Keratinocyte (primary cell): ENCODE measurements around the gene TNS1. TPM values are rescaled to one million over a fixed set of nuclear protein-coding genes. Genes with fewer than 3 reads are reported as not detected.

ENCODE experiments used
- DNase-seq: peaks from one replicate; pipeline ENCODE4 v3.0.0-alpha.2; 2011; ENCODE audit warnings: low read depth, missing footprints, low spot score
- FAIRE-seq: peaks from 2 replicates; lab custom pipeline; 2011; peaks lifted over from hg19 to GRCh38; lab: Jason Lieb, UNC
- H2AFZ ChIP-seq: 2 replicates; pipeline ENCODE4 v1.6.0; 2012; ENCODE audit warnings: low read length, control low read depth, inconsistent platforms; ENCODE audit not compliant: control insufficient read depth
- H3K27ac ChIP-seq: 2 replicates; pipeline ENCODE4 v1.5.1; 2011; ENCODE audit warnings: low read length; ENCODE audit not compliant: control insufficient read depth, insufficient read depth
- H3K27me3 ChIP-seq: 3 replicates; pipeline ENCODE4 v1.6.0; 2011; ENCODE audit warnings: low read length; ENCODE audit not compliant: control insufficient read depth, insufficient read depth; ENCODE audit errors: extremely low read depth
- H3K36me3 ChIP-seq, 2 experiments: 2 replicates in 1 of 2; 3 replicates in 1 of 2; pipeline ENCODE4 v1.5.1; 2011; ENCODE audit warnings: low read length in 2 of 2, mild to moderate bottlenecking in 1 of 2; ENCODE audit not compliant: control insufficient read depth in 2 of 2, insufficient read depth in 2 of 2; ENCODE audit errors: extremely low read depth in 1 of 2
- H3K4me1 ChIP-seq: 3 replicates; pipeline ENCODE4 v1.5.1; 2011; ENCODE audit warnings: low read length; ENCODE audit not compliant: control insufficient read depth, insufficient read depth; ENCODE audit errors: extremely low read depth
- H3K4me2 ChIP-seq: 3 replicates; pipeline ENCODE4 v1.6.0; 2011; ENCODE audit warnings: low read depth, low read length; ENCODE audit not compliant: control insufficient read depth, insufficient read depth; ENCODE audit errors: extremely low read depth
- H3K4me3 ChIP-seq, 3 experiments: fragments of 200-600 bp in 1 of 3; sonication (generic) in 1 of 3; 2 replicates in 2 of 3; 3 replicates in 1 of 3; pipeline ENCODE4 v1.5.1; 2011 to 2016; ENCODE audit warnings: low read length in 3 of 3, mild to moderate bottlenecking in 3 of 3, control low read depth in 2 of 3, inconsistent platforms in 1 of 3, low read depth in 1 of 3, mixed read lengths in 1 of 3, mixed run types in 1 of 3, moderate library complexity in 1 of 3; ENCODE audit not compliant: control insufficient read depth in 2 of 3, insufficient read depth in 2 of 3; ENCODE audit errors: extremely low read depth in 1 of 3
- H3K79me2 ChIP-seq: 2 replicates; pipeline ENCODE4 v1.6.0; 2012; ENCODE audit warnings: low read length; ENCODE audit not compliant: control insufficient read depth, insufficient read depth
- H3K9ac ChIP-seq: 3 replicates; pipeline ENCODE4 v1.6.0; 2011; ENCODE audit warnings: low read length; ENCODE audit not compliant: control insufficient read depth, insufficient read depth; ENCODE audit errors: extremely low read depth
- H3K9me1 ChIP-seq: 3 replicates; pipeline ENCODE4 v1.6.0; 2011; ENCODE audit warnings: low read length; ENCODE audit not compliant: control insufficient read depth, insufficient read depth; ENCODE audit errors: extremely low read depth
- H3K9me3 ChIP-seq: 2 replicates; pipeline ENCODE4 v1.5.1; 2012; ENCODE audit warnings: low read depth, low read length; ENCODE audit not compliant: control insufficient read depth
- H4K20me1 ChIP-seq: 3 replicates; pipeline ENCODE4 v1.6.0; 2011; ENCODE audit warnings: low read length; ENCODE audit not compliant: control insufficient read depth, insufficient read depth; ENCODE audit errors: extremely low read depth
- EZH2 ChIP-seq: IDR thresholded peaks from one replicate; pipeline ENCODE4 v1.6.1; 2012; ENCODE audit warnings: inconsistent platforms, mild to moderate bottlenecking, low read length, moderate library complexity
- dilution Hi-C: fragments of 300-500 bp; cut with MboI; formaldehyde crosslinking; loops from one replicate; pipeline ENCODE4 v1.7.0; 2020; ENCODE audit warnings: low sequenced_read_pairs; ENCODE audit not compliant: extremely low pct_ligation_motif_present
- polyA plus RNA-seq, 5 experiments: library from polyadenylated mRNA; depleted of rRNA in 3 of 5; stranded (reverse) in 3 of 5; stranded (forward) in 1 of 5; unstranded in 1 of 5; fragments of >200 nt; gene quantifications; 1 replicate in 1 of 5; 2 replicates in 3 of 5; 3 replicates in 1 of 5; pipeline versions ENCODE4 v1.2.1 to v1.2.3, GENCODE V29; 2011 to 2012; ENCODE audit warnings: missing spikeins in 2 of 5, low read depth in 1 of 5, low replicate concordance in 1 of 5
- TF ChIP-seq, protein P1 (sequence below), 3 experiments: IDR thresholded peaks in 1 of 3; conservative IDR thresholded peaks in 1 of 3; optimal IDR thresholded peaks in 1 of 3; 2 replicates in 2 of 3; 3 replicates in 1 of 3; pipeline versions ENCODE3 to v1.5.1; 2011; ENCODE audit warnings: low read length in 3 of 3, mild to moderate bottlenecking in 3 of 3, moderate library complexity in 2 of 3, control low read depth in 1 of 3, inconsistent platforms in 1 of 3; ENCODE audit not compliant: insufficient read depth in 2 of 3; ENCODE audit errors: extremely low read depth in 1 of 3

The TNS1 gene
- polyA plus RNA-seq, 1 donor (not counting 4 experiments of a cell fraction or from before 2014, with no cell fraction given): 2.5 TPM

DNA sequence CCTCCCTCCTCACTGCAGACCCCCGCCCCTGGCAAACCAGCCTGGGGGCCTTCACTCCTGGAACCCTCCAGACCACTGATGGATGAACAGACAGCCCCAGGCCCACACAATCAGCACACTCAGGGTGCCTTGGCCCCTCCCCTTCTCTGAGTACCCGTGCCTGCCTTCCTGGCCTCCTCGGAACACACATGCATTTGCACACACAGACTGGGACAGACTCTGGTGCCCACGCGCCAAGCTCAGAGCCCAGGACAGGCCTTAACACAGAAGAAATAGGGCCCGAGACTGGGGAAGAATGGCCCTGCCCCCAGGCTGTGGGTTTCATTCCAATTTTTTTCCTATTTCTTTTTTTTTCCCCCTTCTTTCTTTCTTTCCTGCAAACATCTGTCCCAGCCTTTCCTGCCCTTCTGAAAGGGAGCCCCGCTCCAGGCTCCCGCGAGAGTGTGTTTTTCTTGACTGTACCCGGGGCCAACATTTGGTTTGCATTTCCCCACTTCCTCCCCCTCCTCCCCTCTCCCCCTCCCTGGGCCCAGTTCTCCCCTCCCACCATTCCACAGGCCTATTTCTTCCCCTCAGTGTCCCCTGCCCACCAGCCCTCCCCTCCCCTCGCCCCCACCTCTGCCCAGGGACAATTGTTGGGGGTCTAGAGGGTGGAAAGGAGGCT, 618 bp upstream of the TNS1 start:
- no peak for FAIRE-seq
- no peaks in the 10 kb centered on the region for H4K20me1 ChIP-seq
- H3K9me1 ChIP-seq: no peaks in the 10 kb centered on the region
- H2AFZ ChIP-seq: no peak overlapping the region
- H3K27me3 ChIP-seq: peaks cover 13% of the 10 kb centered on the region
- TF ChIP-seq EZH2: no peak
- TF ChIP-seq, protein P1, sequence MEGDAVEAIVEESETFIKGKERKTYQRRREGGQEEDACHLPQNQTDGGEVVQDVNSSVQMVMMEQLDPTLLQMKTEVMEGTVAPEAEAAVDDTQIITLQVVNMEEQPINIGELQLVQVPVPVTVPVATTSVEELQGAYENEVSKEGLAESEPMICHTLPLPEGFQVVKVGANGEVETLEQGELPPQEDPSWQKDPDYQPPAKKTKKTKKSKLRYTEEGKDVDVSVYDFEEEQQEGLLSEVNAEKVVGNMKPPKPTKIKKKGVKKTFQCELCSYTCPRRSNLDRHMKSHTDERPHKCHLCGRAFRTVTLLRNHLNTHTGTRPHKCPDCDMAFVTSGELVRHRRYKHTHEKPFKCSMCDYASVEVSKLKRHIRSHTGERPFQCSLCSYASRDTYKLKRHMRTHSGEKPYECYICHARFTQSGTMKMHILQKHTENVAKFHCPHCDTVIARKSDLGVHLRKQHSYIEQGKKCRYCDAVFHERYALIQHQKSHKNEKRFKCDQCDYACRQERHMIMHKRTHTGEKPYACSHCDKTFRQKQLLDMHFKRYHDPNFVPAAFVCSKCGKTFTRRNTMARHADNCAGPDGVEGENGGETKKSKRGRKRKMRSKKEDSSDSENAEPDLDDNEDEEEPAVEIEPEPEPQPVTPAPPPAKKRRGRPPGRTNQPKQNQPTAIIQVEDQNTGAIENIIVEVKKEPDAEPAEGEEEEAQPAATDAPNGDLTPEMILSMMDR (optimal IDR thresholded peaks at IDR 0.05 in 1 of 3, IDR thresholded peaks at IDR 0.05 in 1 of 3, conservative IDR thresholded peaks at IDR 0.05 in 1 of 3; ENCODE audit: extremely low read depth in 1 of 3, insufficient read depth in 2 of 3, low read length in 3 of 3): no peak
- H3K4me3 ChIP-seq: no peak overlapping the region
- H3K9ac ChIP-seq: no peak overlapping the region
- H3K4me1 ChIP-seq: peaks cover 40% of the 10 kb centered on the region
- H3K9me3 ChIP-seq: no peaks in the 10 kb centered on the region
- H3K27ac ChIP-seq: no peak overlapping the region
- no peak for DNase-seq
- H3K4me2 ChIP-seq: no peak overlapping the region
- H3K36me3 ChIP-seq: no peaks in the 10 kb centered on the region
- dilution Hi-C loops: no loop called here
- H3K79me2 ChIP-seq: no peaks in the 10 kb centered on the region

DNA sequence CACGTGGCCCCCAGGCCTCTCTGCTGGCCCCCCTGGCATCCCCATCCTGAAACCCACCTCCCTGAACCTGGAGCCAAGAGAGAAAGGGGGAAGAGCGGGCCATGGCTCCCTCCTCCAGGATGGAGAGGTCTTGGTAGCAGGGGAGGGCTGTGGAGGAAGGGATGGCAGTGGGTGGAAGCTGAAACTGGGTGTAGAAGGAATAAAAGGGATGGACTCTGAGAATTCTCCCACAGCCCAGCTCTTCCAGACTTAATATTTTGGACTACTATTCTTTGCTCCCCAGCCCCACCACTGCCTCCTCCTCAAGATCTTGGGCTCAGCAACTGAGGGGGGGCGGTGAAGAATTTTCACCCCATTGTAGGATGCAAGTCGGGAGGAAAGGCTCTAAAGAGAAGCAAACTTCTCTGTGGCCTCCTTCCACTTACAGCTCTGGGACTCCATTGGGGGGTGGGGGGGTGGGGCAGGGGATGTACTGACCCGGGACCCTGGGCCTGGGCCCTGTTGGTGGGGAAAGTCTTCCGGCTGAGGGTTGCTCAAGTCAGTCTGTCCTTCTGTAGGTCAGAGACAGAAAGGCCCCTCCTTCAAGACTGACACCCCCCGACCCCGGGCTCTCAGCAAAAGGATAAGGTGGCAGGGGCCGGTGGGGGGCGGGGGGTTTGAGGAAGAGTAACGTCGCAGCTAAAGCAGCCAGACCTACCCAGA, 501 bp downstream of the TNS1 start:
- Histone ChIP-seq H4K20me1 (no peaks in the 10 kb centered on the region), H3K27ac (no peak overlapping the region), H3K9me3 (no peaks in the 10 kb centered on the region), H2AFZ (no peak overlapping the region), H3K27me3 (peaks cover 6% of the 10 kb centered on the region), H3K4me3 (no peak overlapping the region), H3K36me3 (no peaks in the 10 kb centered on the region), H3K9ac (no peak overlapping the region), H3K4me2 (no peak overlapping the region), H3K79me2 (no peaks in the 10 kb centered on the region), H3K4me1 (peaks cover 34% of the 10 kb centered on the region), H3K9me1 (no peaks in the 10 kb centered on the region)
- dilution Hi-C loops: no loop called here
- no peak for TF ChIP-seq EZH2
- TF ChIP-seq, protein P1 (optimal IDR thresholded peaks at IDR 0.05 in 1 of 3, IDR thresholded peaks at IDR 0.05 in 1 of 3, conservative IDR thresholded peaks at IDR 0.05 in 1 of 3; ENCODE audit: extremely low read depth in 1 of 3, insufficient read depth in 2 of 3, low read length in 3 of 3): no peak
- FAIRE-seq (no peak), DNase-seq (no peak)
